NCI-H748 treated with DMSO at 0.1 percent for 48 hours (cell line): Measurements from ENCODE around the gene ARSI.

Source experiments
- DNase-seq: peaks from one replicate; lab custom pipeline; 2025; lab: John Stamatoyannopoulos, UW

ARSI gene

GRCh38 chr5:150293091-150293941 is 9.4 kb downstream of the ARSI start:
- no peak for DNase-seq

- no peak for DNase-seq
Measured at GRCh38 chr5:150291388-150292385, 11.0 kb downstream of the ARSI start.

GRCh38 chr5:150289551-150290390 is 12.9 kb downstream of the ARSI start, which contains the start of gene CAMK2A:
Gene CAMK2A, minus strand, starts transcription at chr5:150289773. Its CDS starts 148 bp downstream, at chr5:150289625.
- peak; percentile 84 for DNase-seq

- DNase-seq: no peak
Measured at GRCh38 chr5:150288791-150289190, 13.9 kb downstream of the ARSI start.

- DNase-seq: no peak
Measured at GRCh38 chr5:150288361-150288760, 14.3 kb downstream of the ARSI start.

GRCh38 chr5:150286820-150287219 is 15.9 kb downstream of the ARSI start:
- DNase-seq: no peak

- DNase-seq: no peak
Measured at GRCh38 chr5:150285114-150285513, 17.6 kb downstream of the ARSI start.

GRCh38 chr5:150284311-150284710 is 18.4 kb downstream of the ARSI start:
- DNase-seq: no peak

GRCh38 chr5:150283904-150284303 is 18.8 kb downstream of the ARSI start:
- DNase-seq: no peak

- DNase-seq: no peak
Measured at GRCh38 chr5:150281987-150282386, 20.7 kb downstream of the ARSI start.

GRCh38 chr5:150279330-150280020 is 23.2 kb downstream of the ARSI start:
- DNase-seq: no peak

GRCh38 chr5:150278916-150279315 is 23.8 kb downstream of the ARSI start:
- no peak for DNase-seq

- no peak for DNase-seq
Measured at GRCh38 chr5:150278046-150278730, 24.5 kb downstream of the ARSI start.

- no peak for DNase-seq
Measured at GRCh38 chr5:150277043-150277442, 25.7 kb downstream of the ARSI start.

- DNase-seq: no peak
Measured at GRCh38 chr5:150274811-150275210, 27.9 kb downstream of the ARSI start.

GRCh38 chr5:150272531-150272930 is 30.2 kb downstream of the ARSI start:
- no peak for DNase-seq

GRCh38 chr5:150271923-150272322 is 30.8 kb downstream of the ARSI start:
- no peak for DNase-seq

- DNase-seq: no peak
Measured at GRCh38 chr5:150271296-150271692, 31.4 kb downstream of the ARSI start.

- no peak for DNase-seq
Measured at GRCh38 chr5:150270541-150271295, 32.0 kb downstream of the ARSI start.

- DNase-seq: no peak
Measured at GRCh38 chr5:150266871-150267291, 35.8 kb downstream of the ARSI start.
